ENCODE results near the gene LRRC74A. TPM values are rescaled to one million over a fixed set of nuclear protein-coding genes. Genes with fewer than 3 reads are reported as not detected.

Gene LRRC74A
- total and polyA plus RNA-seq, 10 of the 15 experiments (the other 5 are each of a cell fraction or from before 2014, with no cell fraction given) = not detected

- intact Hi-C loops (cut with micrococcal nuclease; ENCODE audit: unreplicated experiment) (no loop called here), in situ Hi-C loops (cut with MboI) (loop anchor here (10.0 kb wide), 1 partner anchor 184 kb away; no protein-coding TSS in a partner anchor)
- ChIA-PET CTCF (interaction anchor here (0.8 to 15.8 kb wide), 8 partner anchors 13 to 333 kb away, joined by 3 to 848 read pairs (median 5); no protein-coding TSS in a partner anchor), POLR2A (no interaction called here), RAD21 (ENCODE audit: unreplicated experiment) (interaction anchor here (1.1 to 10.8 kb wide), 2 partner anchors 172 to 189 kb away, joined by 4 to 498 read pairs; no protein-coding TSS in a partner anchor), SMC1A (ENCODE audit: uncharacterized antibody, unreplicated experiment) (interaction anchor here (1.0 to 4.3 kb wide), 5 partner anchors 8 to 190 kb away, joined by 3 to 30 read pairs (median 3); no protein-coding TSS in a partner anchor)
- H3K27me3 ChIP-seq (replicated peaks in 1 of 2; ENCODE audit: control insufficient read depth in 2 of 2, insufficient read depth in 2 of 2, low read length in 1 of 2) = no peaks in the 10 kb centered on the region; a peak in 1 of 4 replicates
- peaks cover 5% of the 10 kb centered on the region; the same call in 2 of the 3 replicates for H3K9me3 ChIP-seq (replicated peaks; ENCODE audit: control insufficient read depth, insufficient read depth, low read length)
- H3K9ac ChIP-seq (ENCODE audit: control insufficient read depth, insufficient read depth, low read length) = no peak overlapping the region
- H3K79me2 ChIP-seq (ENCODE audit: control insufficient read depth, insufficient read depth, low read length) = no peaks in the 10 kb centered on the region
- WGBS (ENCODE audit: insufficient coverage, insufficient replicate concordance, low lambda C conversion rate, missing lambda C conversion rate) = 70% methylated on average over 4 of the region's 4 CpGs
- H3K36me3 ChIP-seq (ENCODE audit: control insufficient read depth in 2 of 2, insufficient read depth in 2 of 2, low read length in 1 of 2) = no peaks in the 10 kb centered on the region
- no peak for FAIRE-seq
- no peak overlapping the region for H3K27ac ChIP-seq (ENCODE audit: control insufficient read depth, insufficient read depth)
- no peak for ATAC-seq
- H3K4me3 ChIP-seq = no peak overlapping the region
- H3K4me2 ChIP-seq (ENCODE audit: control insufficient read depth, insufficient read depth) = no peak overlapping the region
- H4K20me1 ChIP-seq (ENCODE audit: control insufficient read depth, insufficient read depth) = no peaks in the 10 kb centered on the region
- no peak for DNase-seq (ENCODE audit: low read depth, low spot score)
- no peak overlapping the region for H2AFZ ChIP-seq (ENCODE audit: control insufficient read depth, low read depth, low read length)
- TF ChIP-seq SIX5 (IDR thresholded peaks at IDR 0.05; ENCODE audit: low read depth, low read length, severe bottlenecking) (peak; percentile 27), ESRRA (IDR thresholded peaks at IDR 0.05; ENCODE audit: low read length) (no peak), USF1 (IDR thresholded peaks at IDR 0.05; ENCODE audit: borderline replicate concordance, extremely low read length, insufficient read depth, low read depth, low read length) (peak; percentile 59), NR2C2 (IDR thresholded peaks at IDR 0.05; ENCODE audit: borderline replicate concordance, control insufficient read depth, insufficient read length, low read depth) (no peak), CBFB (IDR thresholded peaks at IDR 0.05; ENCODE audit: low read depth) (no peak), ETV6 (conservative IDR thresholded peaks at IDR 0.05 in 1 of 2, IDR thresholded peaks at IDR 0.05 in 1 of 2; ENCODE audit: borderline replicate concordance in 1 of 2, low read depth in 1 of 2) (no peak), FOXM1 (IDR thresholded peaks at IDR 0.05; ENCODE audit: low read depth, low read length) (no peak), CUX1 (IDR thresholded peaks at IDR 0.05; ENCODE audit: insufficient replicate concordance, low read depth, low read length) (no peak), SPI1 (IDR thresholded peaks at IDR 0.05; ENCODE audit: borderline replicate concordance, insufficient read depth, low read depth, low read length) (no peak), SREBF2 (IDR thresholded peaks at IDR 0.05; ENCODE audit: low read length) (no peak), NFYB (IDR thresholded peaks at IDR 0.05; ENCODE audit: insufficient read depth, low read depth, low read length) (peak; percentile 90)
- TF ChIP-seq, protein P1, sequence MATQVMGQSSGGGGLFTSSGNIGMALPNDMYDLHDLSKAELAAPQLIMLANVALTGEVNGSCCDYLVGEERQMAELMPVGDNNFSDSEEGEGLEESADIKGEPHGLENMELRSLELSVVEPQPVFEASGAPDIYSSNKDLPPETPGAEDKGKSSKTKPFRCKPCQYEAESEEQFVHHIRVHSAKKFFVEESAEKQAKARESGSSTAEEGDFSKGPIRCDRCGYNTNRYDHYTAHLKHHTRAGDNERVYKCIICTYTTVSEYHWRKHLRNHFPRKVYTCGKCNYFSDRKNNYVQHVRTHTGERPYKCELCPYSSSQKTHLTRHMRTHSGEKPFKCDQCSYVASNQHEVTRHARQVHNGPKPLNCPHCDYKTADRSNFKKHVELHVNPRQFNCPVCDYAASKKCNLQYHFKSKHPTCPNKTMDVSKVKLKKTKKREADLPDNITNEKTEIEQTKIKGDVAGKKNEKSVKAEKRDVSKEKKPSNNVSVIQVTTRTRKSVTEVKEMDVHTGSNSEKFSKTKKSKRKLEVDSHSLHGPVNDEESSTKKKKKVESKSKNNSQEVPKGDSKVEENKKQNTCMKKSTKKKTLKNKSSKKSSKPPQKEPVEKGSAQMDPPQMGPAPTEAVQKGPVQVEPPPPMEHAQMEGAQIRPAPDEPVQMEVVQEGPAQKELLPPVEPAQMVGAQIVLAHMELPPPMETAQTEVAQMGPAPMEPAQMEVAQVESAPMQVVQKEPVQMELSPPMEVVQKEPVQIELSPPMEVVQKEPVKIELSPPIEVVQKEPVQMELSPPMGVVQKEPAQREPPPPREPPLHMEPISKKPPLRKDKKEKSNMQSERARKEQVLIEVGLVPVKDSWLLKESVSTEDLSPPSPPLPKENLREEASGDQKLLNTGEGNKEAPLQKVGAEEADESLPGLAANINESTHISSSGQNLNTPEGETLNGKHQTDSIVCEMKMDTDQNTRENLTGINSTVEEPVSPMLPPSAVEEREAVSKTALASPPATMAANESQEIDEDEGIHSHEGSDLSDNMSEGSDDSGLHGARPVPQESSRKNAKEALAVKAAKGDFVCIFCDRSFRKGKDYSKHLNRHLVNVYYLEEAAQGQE (IDR thresholded peaks at IDR 0.05; ENCODE audit: low read depth, low read length) = no peak
- H3K4me1 ChIP-seq (ENCODE audit: control insufficient read depth, insufficient read depth, low read length) = no peaks in the 10 kb centered on the region
- BruUV-seq (replicated peaks) = no TSS peak
Observed at GRCh38 chr14:76880449-76880848, 54.2 kb downstream of the LRRC74A start.
